SK-N-SH (cell line): ENCODE data around the gene WSB2. TPM values are rescaled to one million over a fixed set of nuclear protein-coding genes. Genes with fewer than 3 reads are reported as not detected.

Experiments used
- CTCF ChIA-PET: fragments of 300-600, 350-600 bp; formaldehyde crosslinking; extraction: SDS; loops from one replicate; lab custom pipeline; 2021; lab: Yijun Ruan, JAX
- POLR2A ChIA-PET: fragments of 350-600 bp; sonication (Branson Sonifier 250); formaldehyde crosslinking; extraction: SDS; loops from one replicate; lab custom pipeline; 2020; ENCODE audit warnings: antibody characterized with exemption, inconsistent platforms; lab: Yijun Ruan, JAX
- DNase-seq: peaks from one replicate; pipeline ENCODE4 v3.0.0; 2012
- H2AFZ ChIP-seq: fragments of 200-600 bp; sonication (generic); 2 replicates; pipeline ENCODE4 v1.8.1; 2016; ENCODE audit warnings: antibody characterized with exemption, mild to moderate bottlenecking, low read depth
- H3F3A ChIP-seq: fragments of 200-600 bp; sonication (generic); replicated peaks from 2 replicates; pipeline ENCODE3; 2016; ENCODE audit warnings: antibody characterized with exemption, mild to moderate bottlenecking; ENCODE audit not compliant: insufficient read depth
- H3K27ac ChIP-seq, 2 experiments: fragments of 200-500 bp in 1 of 2; fragments of 200-600 bp in 1 of 2; sonication (Bioruptor generic) in 1 of 2; sonication (generic), shearing (Covaris generic) in 1 of 2; 2 replicates each; pipeline versions ENCODE4 v1.5.1 to v1.6.1; 2014 to 2016; ENCODE audit warnings: low read depth in 2 of 2, inconsistent platforms in 1 of 2, low read length in 1 of 2, mild to moderate bottlenecking in 1 of 2, mixed read lengths in 1 of 2
- H3K27me3 ChIP-seq: fragments of 200-600 bp; sonication (generic), shearing (Covaris generic); 2 replicates; pipeline ENCODE4 v1.6.1; 2016; ENCODE audit warnings: mixed run types; ENCODE audit not compliant: insufficient read depth
- H3K36me3 ChIP-seq, 2 experiments: fragments of 200-500 bp in 1 of 2; fragments of 200-600 bp in 1 of 2; sonication (Bioruptor generic) in 1 of 2; sonication (generic) in 1 of 2; replicated peaks in 1 of 2; 2 replicates each; pipeline versions ENCODE3 to v1.5.1; 2014 to 2016; ENCODE audit warnings: low read length in 1 of 2, mild to moderate bottlenecking in 1 of 2; ENCODE audit not compliant: insufficient read depth in 2 of 2, control insufficient read depth in 1 of 2
- H3K4me1 ChIP-seq, 2 experiments: fragments of 200-500 bp in 1 of 2; fragments of 200-600 bp in 1 of 2; sonication (Bioruptor generic) in 1 of 2; sonication (generic), shearing (Covaris generic) in 1 of 2; 2 replicates each; pipeline versions ENCODE4 v1.5.1 to v1.6.1; 2014 to 2016; ENCODE audit warnings: low read depth in 1 of 2, low read length in 1 of 2, mixed run types in 1 of 2; ENCODE audit not compliant: insufficient read depth in 2 of 2, control insufficient read depth in 1 of 2
- H3K4me2 ChIP-seq: fragments of 200-600 bp; sonication (generic), shearing (Covaris generic); 2 replicates; pipeline ENCODE4 v1.6.1; 2017; ENCODE audit warnings: mixed run types
- H3K4me3 ChIP-seq, 2 experiments: fragments of 200-500 bp in 1 of 2; fragments of 200-600 bp in 1 of 2; sonication (Bioruptor generic) in 1 of 2; sonication (generic), shearing (Covaris generic) in 1 of 2; 2 replicates each; pipeline versions ENCODE4 v1.5.1 to v1.8.1; 2014 to 2016; ENCODE audit warnings: low read depth in 2 of 2, inconsistent platforms in 1 of 2, low read length in 1 of 2, mild to moderate bottlenecking in 1 of 2, mixed read lengths in 1 of 2, moderate library complexity in 1 of 2
- H3K79me2 ChIP-seq: fragments of 200-600 bp; sonication (generic); 2 replicates; pipeline ENCODE4 v1.8.1; 2017; ENCODE audit warnings: mild to moderate bottlenecking; ENCODE audit not compliant: insufficient read depth
- H3K9ac ChIP-seq: fragments of 200-600 bp; sonication (generic); 2 replicates; pipeline ENCODE4 v1.6.1; 2017; ENCODE audit warnings: mixed run types
- H3K9me2 ChIP-seq: fragments of 200-600 bp; sonication (generic); 2 replicates; pipeline ENCODE4 v1.6.1; 2017; ENCODE audit warnings: mixed run types
- H3K9me3 ChIP-seq: fragments of 200-600 bp; sonication (generic); 2 replicates; pipeline ENCODE4 v1.6.1; 2017; ENCODE audit warnings: mixed run types, mild to moderate bottlenecking, moderate library complexity
- H4K20me1 ChIP-seq: fragments of 200-600 bp; sonication (generic); 2 replicates; pipeline ENCODE4 v1.6.1; 2017; ENCODE audit warnings: mild to moderate bottlenecking, mixed run types; ENCODE audit not compliant: insufficient read depth
- ELF1 ChIP-seq: IDR thresholded peaks from 2 replicates; pipeline ENCODE4 v1.4.0; 2012
- EP300 ChIP-seq, 2 experiments: IDR thresholded peaks; 2 replicates each; pipeline versions ENCODE4 v1.4.0 to v1.6.1; 2012; ENCODE audit warnings: borderline replicate concordance in 1 of 2, low read depth in 1 of 2, low read length in 1 of 2
- FOSL2 ChIP-seq: IDR thresholded peaks from 2 replicates; pipeline ENCODE4 v1.4.0; 2012; ENCODE audit warnings: low read depth, mild to moderate bottlenecking, moderate library complexity, borderline replicate concordance
- FOXM1 ChIP-seq: IDR thresholded peaks from 2 replicates; pipeline ENCODE4 v1.4.0; 2012; ENCODE audit warnings: low read depth, mild to moderate bottlenecking
- GABPA ChIP-seq: IDR thresholded peaks from 2 replicates; pipeline ENCODE4 v1.4.0; 2012; ENCODE audit warnings: low read depth, mild to moderate bottlenecking
- GATA2 ChIP-seq: sonication (generic); formaldehyde crosslinking; IDR thresholded peaks from 2 replicates; pipeline ENCODE4 v1.5.0; 2020; ENCODE audit warnings: mild to moderate bottlenecking, missing genetic modification reagents
- MEF2A ChIP-seq: IDR thresholded peaks from 2 replicates; pipeline ENCODE4 v1.4.0; 2012; ENCODE audit warnings: low read depth, borderline replicate concordance
- NFIC ChIP-seq: IDR thresholded peaks from 2 replicates; pipeline ENCODE4 v1.4.0; 2012; ENCODE audit warnings: borderline replicate concordance
- POLR2AphosphoS5 ChIP-seq: IDR thresholded peaks from 2 replicates; pipeline ENCODE4 v1.6.1; 2012; ENCODE audit warnings: low read depth, low read length
- RAD21 ChIP-seq: IDR thresholded peaks from 2 replicates; pipeline ENCODE4 v1.6.1; 2012; ENCODE audit warnings: mild to moderate bottlenecking, low read length
- RXRA ChIP-seq: IDR thresholded peaks from 2 replicates; pipeline ENCODE4 v1.4.0; 2012; ENCODE audit warnings: low read depth, mild to moderate bottlenecking, borderline replicate concordance
- TCF12 ChIP-seq: IDR thresholded peaks from 2 replicates; pipeline ENCODE4 v1.4.0; 2012
- TEAD4 ChIP-seq: IDR thresholded peaks from 2 replicates; pipeline ENCODE4 v1.4.0; 2012; ENCODE audit warnings: mild to moderate bottlenecking, borderline replicate concordance; ENCODE audit not compliant: insufficient read depth
- WGBS: methylation state at CpG from one replicate; pipeline ENCODE4 v1.1.6; 2017; ENCODE audit warnings: low lambda C conversion rate; 5-methylcytosine and 5-hydroxymethylcytosine counted together
- polyA plus RNA-seq, 3 experiments: library from polyadenylated mRNA; depleted of rRNA; stranded (reverse); fragments of >200 nt; gene quantifications; 2 replicates each; pipeline ENCODE4 v1.2.3, GENCODE V29; 2012
- TF ChIP-seq, protein P1 (sequence below): fragments of 200-600 bp; sonication (generic); IDR thresholded peaks from 2 replicates; pipeline ENCODE4 v1.6.1; 2017; ENCODE audit warnings: antibody characterized with exemption, mild to moderate bottlenecking, moderate library complexity
- TF ChIP-seq, protein P2 (sequence below): IDR thresholded peaks from 2 replicates; pipeline ENCODE4 v1.4.0; 2012; ENCODE audit warnings: low read depth, borderline replicate concordance
- TF ChIP-seq, protein P3 (sequence below): IDR thresholded peaks from 2 replicates; pipeline ENCODE4; 2012

Gene WSB2
- polyA plus RNA-seq, 1 of the 3 experiments (the other 2 are of a cell fraction), result 54.4 TPM

DNA sequence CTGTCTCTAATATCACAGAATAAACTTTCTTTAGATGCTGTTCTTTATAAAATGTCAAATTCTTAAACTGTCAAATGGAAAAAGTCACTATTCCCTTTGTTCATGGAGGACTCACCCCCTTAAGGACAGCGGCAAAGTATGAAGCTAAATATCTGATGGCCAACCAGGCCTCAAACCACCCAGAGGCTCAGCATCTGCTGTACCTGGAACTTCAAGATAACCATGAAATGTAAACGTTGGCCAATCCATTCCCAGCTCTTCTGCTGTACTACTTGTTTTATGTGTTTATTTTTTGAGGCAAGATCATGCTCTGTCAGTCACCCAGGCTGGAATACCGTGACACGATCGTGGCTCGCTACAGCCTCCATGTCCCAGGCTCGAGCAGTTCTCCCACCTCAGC is 28.8 kb downstream of the WSB2 start:
- 87% methylated on average over 7 of the region's 7 CpGs for WGBS
- Histone ChIP-seq H3K4me1 (peaks cover 11 to 12% of the 10 kb centered on the region in 2 experiments; a peak in 2 of 4 replicates), H3K36me3 (peaks cover 71 to 76% of the 10 kb centered on the region in 2 experiments), H4K20me1 (no peaks in the 10 kb centered on the region), H3K4me2 (no peak overlapping the region), H3K79me2 (no peaks in the 10 kb centered on the region), H3K27me3 (no peaks in the 10 kb centered on the region), H3F3A (peaks cover 19% of the 10 kb centered on the region), H2AFZ (no peak overlapping the region), H3K9me2 (no peaks in the 10 kb centered on the region), H3K27ac (no peak overlapping the region), H3K9ac (no peak overlapping the region), H3K9me3 (no peaks in the 10 kb centered on the region), H3K4me3 (no peak overlapping the region)
- ChIA-PET CTCF (interaction anchor here (0.8 to 10.2 kb wide), 3 partner anchors 39 to 182 kb away, joined by 3 to 137 read pairs (median 5); no protein-coding TSS in a partner anchor), POLR2A (no interaction called here)
- no peak for TF ChIP-seq NFIC
- no peak for TF ChIP-seq EP300 (IDR thresholded peaks at IDR 0.05; ENCODE audit: borderline replicate concordance in 1 of 2, low read depth in 1 of 2, low read length in 1 of 2)
- TF ChIP-seq POLR2AphosphoS5, result no peak
- no peak for TF ChIP-seq FOSL2
- TF ChIP-seq TEAD4, result no peak
- no peak for TF ChIP-seq GATA2 (CRISPR knock-in tag)
- no peak for TF ChIP-seq FOXM1
- TF ChIP-seq, protein P1, sequence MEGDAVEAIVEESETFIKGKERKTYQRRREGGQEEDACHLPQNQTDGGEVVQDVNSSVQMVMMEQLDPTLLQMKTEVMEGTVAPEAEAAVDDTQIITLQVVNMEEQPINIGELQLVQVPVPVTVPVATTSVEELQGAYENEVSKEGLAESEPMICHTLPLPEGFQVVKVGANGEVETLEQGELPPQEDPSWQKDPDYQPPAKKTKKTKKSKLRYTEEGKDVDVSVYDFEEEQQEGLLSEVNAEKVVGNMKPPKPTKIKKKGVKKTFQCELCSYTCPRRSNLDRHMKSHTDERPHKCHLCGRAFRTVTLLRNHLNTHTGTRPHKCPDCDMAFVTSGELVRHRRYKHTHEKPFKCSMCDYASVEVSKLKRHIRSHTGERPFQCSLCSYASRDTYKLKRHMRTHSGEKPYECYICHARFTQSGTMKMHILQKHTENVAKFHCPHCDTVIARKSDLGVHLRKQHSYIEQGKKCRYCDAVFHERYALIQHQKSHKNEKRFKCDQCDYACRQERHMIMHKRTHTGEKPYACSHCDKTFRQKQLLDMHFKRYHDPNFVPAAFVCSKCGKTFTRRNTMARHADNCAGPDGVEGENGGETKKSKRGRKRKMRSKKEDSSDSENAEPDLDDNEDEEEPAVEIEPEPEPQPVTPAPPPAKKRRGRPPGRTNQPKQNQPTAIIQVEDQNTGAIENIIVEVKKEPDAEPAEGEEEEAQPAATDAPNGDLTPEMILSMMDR, result no peak
- no peak for TF ChIP-seq RAD21
- no peak for TF ChIP-seq RXRA
- TF ChIP-seq TCF12, result no peak
- DNase-seq, result no peak

DNA sequence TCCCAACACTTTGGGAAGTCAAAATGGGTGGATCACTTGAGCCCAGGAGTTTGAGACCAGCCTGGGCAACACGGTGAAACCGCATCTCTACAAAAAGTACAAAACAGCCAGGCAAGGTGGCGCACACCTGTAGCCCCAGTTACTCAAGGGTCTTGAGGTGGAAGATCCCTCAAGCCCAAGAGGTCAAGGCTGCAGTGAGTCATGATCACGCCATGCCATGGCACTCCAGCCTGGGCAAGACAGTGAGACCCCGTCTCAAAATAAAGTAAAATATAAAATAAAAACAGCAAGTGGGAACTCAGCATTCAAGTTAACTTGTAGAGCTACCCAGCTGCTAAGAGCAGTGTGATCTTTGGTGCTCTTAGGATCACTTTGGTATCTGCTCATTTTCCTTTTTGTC is 31.8 kb downstream of the WSB2 start:
- DNase-seq, result no peak
- Histone ChIP-seq H3K27me3 (no peaks in the 10 kb centered on the region), H3K4me2 (no peak overlapping the region), H3F3A (peaks cover 6% of the 10 kb centered on the region), H3K36me3 (peaks cover 62% of the 10 kb centered on the region in 2 experiments), H3K79me2 (no peaks in the 10 kb centered on the region), H3K9ac (no peak overlapping the region), H3K9me3 (no peaks in the 10 kb centered on the region), H3K27ac (no peak overlapping the region), H3K9me2 (no peaks in the 10 kb centered on the region), H3K4me1 (peaks cover 8% of the 10 kb centered on the region in 2 experiments; a peak in 2 of 4 replicates), H4K20me1 (no peaks in the 10 kb centered on the region), H3K4me3 (no peak overlapping the region), H2AFZ (no peak overlapping the region)
- 95% methylated on average over 5 of the region's 5 CpGs for WGBS
- ChIA-PET POLR2A (interaction anchor here (1.4 kb wide), 1 partner anchor 13 kb away, joined by 3 read pairs; the partner anchor contains the start of gene RFC5), CTCF (interaction anchor here (10.2 kb wide), 1 partner anchor 154 kb away, joined by 137 read pairs; no protein-coding TSS in a partner anchor)
- TF ChIP-seq MEF2A, result no peak
- TF ChIP-seq RAD21, result no peak
- TF ChIP-seq, protein P2, sequence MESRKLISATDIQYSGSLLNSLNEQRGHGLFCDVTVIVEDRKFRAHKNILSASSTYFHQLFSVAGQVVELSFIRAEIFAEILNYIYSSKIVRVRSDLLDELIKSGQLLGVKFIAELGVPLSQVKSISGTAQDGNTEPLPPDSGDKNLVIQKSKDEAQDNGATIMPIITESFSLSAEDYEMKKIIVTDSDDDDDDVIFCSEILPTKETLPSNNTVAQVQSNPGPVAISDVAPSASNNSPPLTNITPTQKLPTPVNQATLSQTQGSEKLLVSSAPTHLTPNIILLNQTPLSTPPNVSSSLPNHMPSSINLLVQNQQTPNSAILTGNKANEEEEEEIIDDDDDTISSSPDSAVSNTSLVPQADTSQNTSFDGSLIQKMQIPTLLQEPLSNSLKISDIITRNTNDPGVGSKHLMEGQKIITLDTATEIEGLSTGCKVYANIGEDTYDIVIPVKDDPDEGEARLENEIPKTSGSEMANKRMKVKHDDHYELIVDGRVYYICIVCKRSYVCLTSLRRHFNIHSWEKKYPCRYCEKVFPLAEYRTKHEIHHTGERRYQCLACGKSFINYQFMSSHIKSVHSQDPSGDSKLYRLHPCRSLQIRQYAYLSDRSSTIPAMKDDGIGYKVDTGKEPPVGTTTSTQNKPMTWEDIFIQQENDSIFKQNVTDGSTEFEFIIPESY, result no peak
- no peak for TF ChIP-seq ELF1
- TF ChIP-seq FOXM1, result no peak
- no peak for TF ChIP-seq GATA2 (CRISPR knock-in tag)
- no peak for TF ChIP-seq POLR2AphosphoS5
- TF ChIP-seq GABPA, result no peak
- TF ChIP-seq, protein P3, sequence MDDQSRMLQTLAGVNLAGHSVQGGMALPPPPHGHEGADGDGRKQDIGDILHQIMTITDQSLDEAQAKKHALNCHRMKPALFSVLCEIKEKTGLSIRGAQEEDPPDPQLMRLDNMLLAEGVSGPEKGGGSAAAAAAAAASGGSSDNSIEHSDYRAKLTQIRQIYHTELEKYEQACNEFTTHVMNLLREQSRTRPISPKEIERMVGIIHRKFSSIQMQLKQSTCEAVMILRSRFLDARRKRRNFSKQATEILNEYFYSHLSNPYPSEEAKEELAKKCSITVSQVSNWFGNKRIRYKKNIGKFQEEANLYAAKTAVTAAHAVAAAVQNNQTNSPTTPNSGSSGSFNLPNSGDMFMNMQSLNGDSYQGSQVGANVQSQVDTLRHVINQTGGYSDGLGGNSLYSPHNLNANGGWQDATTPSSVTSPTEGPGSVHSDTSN, result no peak
